GM12875 (cell line): ENCODE measurements around the gene ATP1A2.

Source experiments
- H3K4me3 ChIP-seq: one replicate; pipeline ENCODE4 v1.5.1; 2011; ENCODE audit warnings: low read depth, low read length, control low read depth
- TF ChIP-seq, protein P1 (sequence below): IDR thresholded peaks from 2 replicates; pipeline ENCODE4 v1.5.1; 2011; ENCODE audit warnings: low read depth, mild to moderate bottlenecking, control low read depth, inconsistent platforms, low read length, moderate library complexity, borderline replicate concordance; ENCODE audit not compliant: insufficient read depth

ATP1A2 gene

GRCh38 chr1:160177667-160178066 is 62.1 kb downstream of the ATP1A2 start:
- TF ChIP-seq, protein P1, sequence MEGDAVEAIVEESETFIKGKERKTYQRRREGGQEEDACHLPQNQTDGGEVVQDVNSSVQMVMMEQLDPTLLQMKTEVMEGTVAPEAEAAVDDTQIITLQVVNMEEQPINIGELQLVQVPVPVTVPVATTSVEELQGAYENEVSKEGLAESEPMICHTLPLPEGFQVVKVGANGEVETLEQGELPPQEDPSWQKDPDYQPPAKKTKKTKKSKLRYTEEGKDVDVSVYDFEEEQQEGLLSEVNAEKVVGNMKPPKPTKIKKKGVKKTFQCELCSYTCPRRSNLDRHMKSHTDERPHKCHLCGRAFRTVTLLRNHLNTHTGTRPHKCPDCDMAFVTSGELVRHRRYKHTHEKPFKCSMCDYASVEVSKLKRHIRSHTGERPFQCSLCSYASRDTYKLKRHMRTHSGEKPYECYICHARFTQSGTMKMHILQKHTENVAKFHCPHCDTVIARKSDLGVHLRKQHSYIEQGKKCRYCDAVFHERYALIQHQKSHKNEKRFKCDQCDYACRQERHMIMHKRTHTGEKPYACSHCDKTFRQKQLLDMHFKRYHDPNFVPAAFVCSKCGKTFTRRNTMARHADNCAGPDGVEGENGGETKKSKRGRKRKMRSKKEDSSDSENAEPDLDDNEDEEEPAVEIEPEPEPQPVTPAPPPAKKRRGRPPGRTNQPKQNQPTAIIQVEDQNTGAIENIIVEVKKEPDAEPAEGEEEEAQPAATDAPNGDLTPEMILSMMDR, result no peak
- H3K4me3 ChIP-seq, result no peak overlapping the region

GRCh38 chr1:160178731-160179130 is 63.2 kb downstream of the ATP1A2 start:
- no peak overlapping the region for H3K4me3 ChIP-seq
- TF ChIP-seq, protein P1, result no peak

- TF ChIP-seq, protein P1, result no peak
- no peak overlapping the region for H3K4me3 ChIP-seq
Observed at GRCh38 chr1:160179336-160179735, 63.8 kb downstream of the ATP1A2 start.

GRCh38 chr1:160186246-160186645 is 70.7 kb downstream of the ATP1A2 start:
- TF ChIP-seq, protein P1, result no peak
- H3K4me3 ChIP-seq, result no peak overlapping the region

DNA sequence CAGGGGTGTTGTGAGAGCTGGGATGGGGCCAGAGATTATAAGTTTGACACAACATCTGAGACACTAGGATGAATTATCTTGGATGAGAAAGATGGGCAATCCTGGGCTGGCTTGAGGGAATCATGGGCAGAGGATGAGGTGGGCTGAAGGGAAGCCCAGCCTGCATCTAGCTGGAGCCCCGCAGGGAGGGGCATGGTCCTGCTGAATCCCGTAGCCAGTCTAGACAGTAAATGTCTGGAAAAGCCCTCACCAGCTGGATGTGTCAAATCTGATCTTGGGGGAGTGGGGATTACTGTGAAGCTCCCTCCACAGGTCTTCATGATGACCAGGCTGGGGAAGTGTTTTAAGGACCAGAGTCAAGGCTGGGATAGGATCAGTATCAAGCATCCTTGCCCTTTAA is 71.2 kb downstream of the ATP1A2 start:
- TF ChIP-seq, protein P1, result no peak
- no peak overlapping the region for H3K4me3 ChIP-seq

- H3K4me3 ChIP-seq, result no peak overlapping the region
- TF ChIP-seq, protein P1, result no peak
Observed at GRCh38 chr1:160187407-160187806, 71.8 kb downstream of the ATP1A2 start.

GRCh38 chr1:160188341-160188740 is 72.8 kb downstream of the ATP1A2 start:
- TF ChIP-seq, protein P1, result no peak

More at GRCh38 chr1:160188341-160188740, 72.8 kb downstream of the ATP1A2 start:
- no peak overlapping the region for H3K4me3 ChIP-seq
